Immature natural killer cell (primary cell): ENCODE results near the gene FANCL. TPM values are rescaled to one million over a fixed set of nuclear protein-coding genes. Genes with fewer than 3 reads are reported as not detected.
"Not testable (repeated sequence)": the region's sequence is repeated elsewhere in the genome, so short reads cannot be mapped to it uniquely, and the experiment has no call there.

ENCODE experiments used
- DNase-seq, 3 donors: peaks; one replicate each; pipeline ENCODE4 v3.0.0; 2022; ENCODE audit warnings: mixed read lengths in 1 of 3
- H3K27ac Mint-ChIP-seq, 6 donors: one replicate each; pipeline ENCODE4 v1.8.0; 2020; ENCODE audit warnings: mixed read lengths in 6 of 6, mild to moderate bottlenecking in 5 of 6, inconsistent platforms in 4 of 6, moderate library complexity in 3 of 6
- H3K27me3 Mint-ChIP-seq, 3 donors: one replicate each; pipeline ENCODE4 v1.8.0; 2020 to 2021; ENCODE audit warnings: low read depth in 3 of 3, mild to moderate bottlenecking in 3 of 3, mixed read lengths in 3 of 3, moderate library complexity in 3 of 3, inconsistent platforms in 1 of 3
- H3K36me3 Mint-ChIP-seq, 3 donors: one replicate each; pipeline ENCODE4 v1.8.0; 2020; ENCODE audit warnings: mixed read lengths in 3 of 3, inconsistent platforms in 2 of 3, mild to moderate bottlenecking in 2 of 3
- H3K4me1 Mint-ChIP-seq, 2 donors: one replicate each; pipeline ENCODE4 v1.8.0; 2020; ENCODE audit warnings: inconsistent platforms in 2 of 2, mild to moderate bottlenecking in 2 of 2, mixed read lengths in 2 of 2, moderate library complexity in 1 of 2
- H3K4me3 Mint-ChIP-seq, 5 donors: one replicate each; pipeline ENCODE4 v1.8.0; 2020; ENCODE audit warnings: mild to moderate bottlenecking in 5 of 5, mixed read lengths in 5 of 5, inconsistent platforms in 3 of 5, moderate library complexity in 3 of 5
- H3K9me3 Mint-ChIP-seq, 6 donors: one replicate each; pipeline ENCODE4 v1.8.0; 2020; ENCODE audit warnings: mild to moderate bottlenecking in 6 of 6, mixed read lengths in 6 of 6, inconsistent platforms in 4 of 6, moderate library complexity in 3 of 6
- polyA plus RNA-seq, 3 donors: library from polyadenylated mRNA; unstranded; fragments of 300-500 nt; fragmentation: Illumina TruSeq; gene quantifications; one replicate each; pipeline ENCODE4 v1.2.3, GENCODE V29; 2021

The FANCL gene
- polyA plus RNA-seq, result 1 to 10 TPM; 4.9 to 8.7 (median 5.4) TPM

GRCh38 chr2:58240670-58241545 is at the start of gene FANCL:
FANCL (minus strand) TSS chr2:58241325; CDS start chr2:58241313, 12 bp downstream.
- Mint-ChIP-seq H3K36me3 (no peaks in the 10 kb centered on the region), H3K4me3 (peak within 1 kb of the TSS; percentile 93 to 97 (median 95)), H3K27me3 (peaks cover 0 to 8% (median 2%) of the 10 kb centered on the region in 3 donors), H3K9me3 (no peaks in the 10 kb centered on the region), H3K4me1 (peaks cover 20 to 53% of the 10 kb centered on the region in 2 donors), H3K27ac (peak within 1 kb of the TSS; percentile 78 to 92 (median 88))
- peak; percentile 54 to 78 (median 69) for DNase-seq

- no peak overlapping the region for H3K27ac Mint-ChIP-seq
- H3K36me3 Mint-ChIP-seq, result peaks cover 0 to 3% (median 0%) of the 10 kb centered on the region in 3 donors
- peaks cover 0 to 8% (median 0%) of the 10 kb centered on the region in 6 donors for H3K9me3 Mint-ChIP-seq
- H3K4me1 Mint-ChIP-seq, result no peaks in the 10 kb centered on the region
- peaks cover 0 to 9% (median 0%) of the 10 kb centered on the region in 3 donors for H3K27me3 Mint-ChIP-seq
- no peak overlapping the region for H3K4me3 Mint-ChIP-seq
- DNase-seq, result no peak
Observed at GRCh38 chr2:58289029-58289428, 47.9 kb upstream of the FANCL start.

- no peak for DNase-seq
- no peak overlapping the region for H3K27ac Mint-ChIP-seq
- peaks cover 0 to 3% (median 0%) of the 10 kb centered on the region in 6 donors for H3K9me3 Mint-ChIP-seq
- peaks cover 0 to 8% (median 3%) of the 10 kb centered on the region in 3 donors for H3K27me3 Mint-ChIP-seq
- H3K36me3 Mint-ChIP-seq, result no peaks in the 10 kb centered on the region
- no peak overlapping the region for H3K4me3 Mint-ChIP-seq
- no peaks in the 10 kb centered on the region for H3K4me1 Mint-ChIP-seq
Observed at GRCh38 chr2:58283931-58284330, 42.8 kb upstream of the FANCL start.

GRCh38 chr2:58275144-58275543 is 34.0 kb upstream of the FANCL start:
- H3K27me3 Mint-ChIP-seq, H3K9me3 Mint-ChIP-seq, H3K4me3 Mint-ChIP-seq, DNase-seq, H3K27ac Mint-ChIP-seq, H3K36me3 Mint-ChIP-seq, H3K4me1 Mint-ChIP-seq: not testable (repeated sequence)

- H3K9me3 Mint-ChIP-seq, result peaks cover 0 to 7% (median 0%) of the 10 kb centered on the region in 6 donors
- H3K27ac Mint-ChIP-seq, result no peak overlapping the region
- H3K4me3 Mint-ChIP-seq, result no peak overlapping the region
- H3K4me1 Mint-ChIP-seq, result no peaks in the 10 kb centered on the region
- peaks cover under 1 to 2% (median 2%) of the 10 kb centered on the region in 3 donors for H3K27me3 Mint-ChIP-seq
- no peaks in the 10 kb centered on the region for H3K36me3 Mint-ChIP-seq
- DNase-seq, result no peak
Observed at GRCh38 chr2:58271826-58272225, 30.7 kb upstream of the FANCL start.

GRCh38 chr2:58268685-58269084 is 27.6 kb upstream of the FANCL start:
- Mint-ChIP-seq H3K36me3 (no peaks in the 10 kb centered on the region), H3K27ac (no peak overlapping the region), H3K27me3 (peaks cover 2% of the 10 kb centered on the region in 3 donors), H3K4me3 (no peak overlapping the region), H3K4me1 (no peaks in the 10 kb centered on the region), H3K9me3 (no peaks in the 10 kb centered on the region)
- DNase-seq, result no peak

GRCh38 chr2:58266211-58266610 is 25.1 kb upstream of the FANCL start:
- DNase-seq, result no peak
- H3K4me1 Mint-ChIP-seq, result no peaks in the 10 kb centered on the region
- peaks cover 0 to 3% (median 0%) of the 10 kb centered on the region in 6 donors for H3K9me3 Mint-ChIP-seq
- no peak overlapping the region for H3K27ac Mint-ChIP-seq
- H3K27me3 Mint-ChIP-seq, result peaks cover 0 to 3% (median 2%) of the 10 kb centered on the region in 3 donors
- H3K4me3 Mint-ChIP-seq, result no peak overlapping the region
- H3K36me3 Mint-ChIP-seq, result no peaks in the 10 kb centered on the region

- peaks cover 0 to 3% (median 0%) of the 10 kb centered on the region in 6 donors for H3K9me3 Mint-ChIP-seq
- H3K27ac Mint-ChIP-seq, result no peak overlapping the region
- no peak overlapping the region for H3K4me3 Mint-ChIP-seq
- no peaks in the 10 kb centered on the region for H3K4me1 Mint-ChIP-seq
- no peaks in the 10 kb centered on the region for H3K36me3 Mint-ChIP-seq
- no peak for DNase-seq
- peaks cover 0 to 4% (median 0%) of the 10 kb centered on the region in 3 donors for H3K27me3 Mint-ChIP-seq
Observed at GRCh38 chr2:58261209-58261608, 20.1 kb upstream of the FANCL start.

- not testable (repeated sequence) for H3K4me3 Mint-ChIP-seq, H3K9me3 Mint-ChIP-seq, H3K36me3 Mint-ChIP-seq, H3K27ac Mint-ChIP-seq, H3K27me3 Mint-ChIP-seq, DNase-seq, H3K4me1 Mint-ChIP-seq
Observed at GRCh38 chr2:58258456-58258855, 17.3 kb upstream of the FANCL start.

- H3K4me1 Mint-ChIP-seq, H3K9me3 Mint-ChIP-seq, H3K27me3 Mint-ChIP-seq, DNase-seq, H3K27ac Mint-ChIP-seq, H3K4me3 Mint-ChIP-seq, H3K36me3 Mint-ChIP-seq: not testable (repeated sequence)
Observed at GRCh38 chr2:58251331-58252201, 10.4 kb upstream of the FANCL start.

- Mint-ChIP-seq H3K27ac (peak overlapping the region; percentile 78 to 92 (median 88)), H3K36me3 (no peaks in the 10 kb centered on the region), H3K9me3 (no peaks in the 10 kb centered on the region), H3K27me3 (peaks cover 0 to 8% (median 2%) of the 10 kb centered on the region in 3 donors), H3K4me1 (peaks cover 20 to 53% of the 10 kb centered on the region in 2 donors), H3K4me3 (peak overlapping the region; percentile 93 to 97 (median 95))
- no peak for DNase-seq
Observed at GRCh38 chr2:58241546-58241864, 380 bp upstream of the FANCL start.

GRCh38 chr2:58239243-58239925 is 1.7 kb downstream of the FANCL start:
- Mint-ChIP-seq H3K27ac (peak overlapping the region in 2 of 6 donors; percentile 29 to 35), H3K36me3 (no peaks in the 10 kb centered on the region), H3K4me3 (peak overlapping the region in 3 of 5 donors; percentile 8 to 67 (median 36)), H3K4me1 (peaks cover 20 to 67% of the 10 kb centered on the region in 2 donors), H3K27me3 (peaks cover 0 to 4% (median 2%) of the 10 kb centered on the region in 3 donors), H3K9me3 (no peaks in the 10 kb centered on the region)
- DNase-seq, result no peak

GRCh38 chr2:58237741-58238140 is 3.4 kb downstream of the FANCL start:
- H3K9me3 Mint-ChIP-seq, result no peaks in the 10 kb centered on the region
- H3K27ac Mint-ChIP-seq, result peak overlapping the region in 5 of 6 donors; percentile 6 to 52 (median 37)
- H3K36me3 Mint-ChIP-seq, result no peaks in the 10 kb centered on the region
- H3K4me3 Mint-ChIP-seq, result no peak overlapping the region
- peaks cover 20 to 67% of the 10 kb centered on the region in 2 donors for H3K4me1 Mint-ChIP-seq
- H3K27me3 Mint-ChIP-seq, result peaks cover 0 to 4% (median 0%) of the 10 kb centered on the region in 3 donors
- no peak for DNase-seq
